Lower leg skin (tissue), 4 donors: ENCODE measurements around the gene ACER3. TPM values are rescaled to one million over a fixed set of nuclear protein-coding genes. Genes with fewer than 3 reads are reported as not detected.

Experiments
- DNase-seq, 2 donors: peaks; one replicate each; pipeline ENCODE4 v3.0.0-alpha.2; 2019; ENCODE audit warnings: low spot score in 2 of 2
- H3K4me3 ChIP-seq: fragments of 200-600 bp; sonication (generic); 2 replicates; pipeline ENCODE4 v1.5.1; 2017; ENCODE audit warnings: mild to moderate bottlenecking, low read depth; ENCODE audit not compliant: poor library complexity, severe bottlenecking
- CTCF ChIP-seq, 3 donors: fragments of 450-650 bp; IDR thresholded peaks; one replicate each; pipeline ENCODE4 v1.5.1; 2016; ENCODE audit warnings: antibody characterized with exemption in 3 of 3, mild to moderate bottlenecking in 3 of 3, moderate library complexity in 2 of 3
- POLR2A ChIP-seq, 2 donors: fragments of 450-650 bp; IDR thresholded peaks; one replicate each; pipeline ENCODE4 v1.6.1; 2016 to 2017; ENCODE audit warnings: antibody characterized with exemption in 2 of 2, mild to moderate bottlenecking in 1 of 2, moderate library complexity in 1 of 2
- WGBS, 2 donors: methylation state at CpG; one replicate each; pipeline ENCODE4 v1.1.5; 2018; 5-methylcytosine and 5-hydroxymethylcytosine counted together
- intact Hi-C: fragments of 100-400 bp; cut with DNase I; formaldehyde crosslinking; loops from one replicate; pipeline ENCODE4 v1.15.0; 2023; ENCODE audit warnings: low total_unique reads
- total RNA-seq, 4 donors: library from RNA; depleted of rRNA; stranded (reverse); fragments of >200 nt; gene quantifications; one replicate each; pipeline ENCODE4 v1.1.0, GENCODE V29; 2016

Gene ACER3
- total RNA-seq, 4 donors from 2014 or later = 3.5 to 5.9 (median 5.1) TPM

- WGBS, 2 donors = 80 to 86% methylated on average over 15 of the region's 15 CpGs
- intact Hi-C loops = no loop called here
- no peak overlapping the region for H3K4me3 ChIP-seq
- DNase-seq = peak in 1 of 2 donors; percentile 75
- TF ChIP-seq CTCF (IDR thresholded peaks at IDR 0.05) (no peak), POLR2A (IDR thresholded peaks at IDR 0.05) (no peak)
Measured at GRCh38 chr11:77074626-77075221, 214.0 kb downstream of the ACER3 start.

- 86 to 91% methylated on average over 5 of the region's 5 CpGs for WGBS, 2 donors
- intact Hi-C loops = no loop called here
- DNase-seq = peak in 1 of 2 donors; percentile 5
- H3K4me3 ChIP-seq = no peak overlapping the region
- no peak for TF ChIP-seq CTCF (IDR thresholded peaks at IDR 0.05)
- no peak for TF ChIP-seq POLR2A (IDR thresholded peaks at IDR 0.05)
Measured at GRCh38 chr11:77075425-77075905, 214.7 kb downstream of the ACER3 start.

Other genes starting within 250 kb of the ACER3 start
- gene LRRC32, start 190.2 kb upstream of the ACER3 start, total RNA-seq = 10 to 100 TPM in 3 of 4 donors, 1 to 10 TPM in 1; 9.0 to 42.5 (median 18.7) TPM
- gene TSKU, start 77.6 kb upstream of the ACER3 start, total RNA-seq = 100 to 1,000 TPM; 113 to 125 (median 120) TPM
- under 1 TPM in 2 of 4 donors, not detected in 2; 0.21 to 0.26 TPM for gene B3GNT6, start 173.5 kb downstream of the ACER3 start, total RNA-seq
- gene CAPN5, start 206.1 kb downstream of the ACER3 start, total RNA-seq = 1 to 10 TPM in 3 of 4 donors, under 1 TPM in 1; 0.38 to 1.9 (median 1.2) TPM
- gene OMP, start 241.9 kb downstream of the ACER3 start, total RNA-seq = not detected